Esophagus muscularis mucosa (tissue), 4 donors: ENCODE data around the gene C1QTNF7. TPM values are rescaled to one million over a fixed set of nuclear protein-coding genes. Genes with fewer than 3 reads are reported as not detected.
A peak's percentile ranks its signal among the peaks of the same experiment; 100 is the strongest.

Experiments
- DNase-seq: peaks from one replicate; pipeline ENCODE4 v3.0.0-alpha.2; 2017; ENCODE audit errors: extremely low spot score
- H3K27ac ChIP-seq, 4 donors: fragments of 200-600 bp; sonication (generic); replicated peaks in 1 of 4; 1 replicate in 3 of 4; 2 replicates in 1 of 4; pipeline ENCODE4 v1.5.1; 2016 to 2019; ENCODE audit warnings: mild to moderate bottlenecking in 1 of 4
- H3K27me3 ChIP-seq, 4 donors: fragments of 200-600 bp; sonication (generic); one replicate each; pipeline versions ENCODE4 v1.5.1 to v1.6.0; 2016 to 2019
- H3K36me3 ChIP-seq, 4 donors: fragments of 200-600 bp; sonication (generic); one replicate each; pipeline ENCODE4 v1.5.1; 2016 to 2019
- H3K4me1 ChIP-seq, 4 donors: fragments of 200-600 bp; sonication (generic); one replicate each; pipeline ENCODE4 v1.5.1; 2016 to 2019
- H3K4me3 ChIP-seq, 4 donors: fragments of 200-600 bp; sonication (generic); 1 replicate in 2 of 4; 2 replicates in 2 of 4; pipeline ENCODE4 v1.5.1; 2016 to 2019; ENCODE audit warnings: mild to moderate bottlenecking in 4 of 4, moderate library complexity in 1 of 4
- H3K9me3 ChIP-seq, 4 donors: fragments of 200-600 bp; sonication (generic); 1 replicate in 3 of 4; 2 replicates in 1 of 4; pipeline ENCODE4 v1.5.1; 2016 to 2019
- EP300 ChIP-seq: sonication (generic); formaldehyde crosslinking; IDR thresholded peaks from one replicate; pipeline ENCODE4 v1.6.1; 2017; ENCODE audit warnings: antibody characterized with exemption
- POLR2A ChIP-seq: fragments of 450-650 bp; IDR thresholded peaks from one replicate; pipeline ENCODE4 v1.6.1; 2017; ENCODE audit warnings: antibody characterized with exemption, moderate library complexity, mild to moderate bottlenecking, low read depth
- POLR2AphosphoS5 ChIP-seq, 2 donors: sonication (generic); formaldehyde crosslinking; IDR thresholded peaks; one replicate each; pipeline ENCODE4 v1.6.1; 2017; ENCODE audit warnings: antibody characterized with exemption in 2 of 2
- WGBS: methylation state at CpG from one replicate; pipeline ENCODE4 v1.1.5; 2018; 5-methylcytosine and 5-hydroxymethylcytosine counted together
- intact Hi-C: fragments of 100-400 bp; cut with DNase I; formaldehyde crosslinking; loops from one replicate; pipeline ENCODE4 v1.15.1; 2023
- total RNA-seq, 4 donors: library from RNA; depleted of rRNA; stranded (reverse); fragments of >200 nt; gene quantifications; one replicate each; pipeline versions ENCODE4 v1.1.0 to v1.2.1, GENCODE V29; 2016
- TF ChIP-seq, protein P1 (sequence below), 3 experiments: fragments of 200-600 bp in 2 of 3; fragments of 450-650 bp in 1 of 3; sonication (generic) in 2 of 3; IDR thresholded peaks; one replicate each; pipeline ENCODE4 v1.5.1; 2017 to 2019; ENCODE audit warnings: antibody characterized with exemption in 3 of 3, mild to moderate bottlenecking in 2 of 3, moderate library complexity in 1 of 3

Gene C1QTNF7
- total RNA-seq, 4 donors from 2014 or later = 15.7 to 41.9 (median 26.0) TPM

DNA sequence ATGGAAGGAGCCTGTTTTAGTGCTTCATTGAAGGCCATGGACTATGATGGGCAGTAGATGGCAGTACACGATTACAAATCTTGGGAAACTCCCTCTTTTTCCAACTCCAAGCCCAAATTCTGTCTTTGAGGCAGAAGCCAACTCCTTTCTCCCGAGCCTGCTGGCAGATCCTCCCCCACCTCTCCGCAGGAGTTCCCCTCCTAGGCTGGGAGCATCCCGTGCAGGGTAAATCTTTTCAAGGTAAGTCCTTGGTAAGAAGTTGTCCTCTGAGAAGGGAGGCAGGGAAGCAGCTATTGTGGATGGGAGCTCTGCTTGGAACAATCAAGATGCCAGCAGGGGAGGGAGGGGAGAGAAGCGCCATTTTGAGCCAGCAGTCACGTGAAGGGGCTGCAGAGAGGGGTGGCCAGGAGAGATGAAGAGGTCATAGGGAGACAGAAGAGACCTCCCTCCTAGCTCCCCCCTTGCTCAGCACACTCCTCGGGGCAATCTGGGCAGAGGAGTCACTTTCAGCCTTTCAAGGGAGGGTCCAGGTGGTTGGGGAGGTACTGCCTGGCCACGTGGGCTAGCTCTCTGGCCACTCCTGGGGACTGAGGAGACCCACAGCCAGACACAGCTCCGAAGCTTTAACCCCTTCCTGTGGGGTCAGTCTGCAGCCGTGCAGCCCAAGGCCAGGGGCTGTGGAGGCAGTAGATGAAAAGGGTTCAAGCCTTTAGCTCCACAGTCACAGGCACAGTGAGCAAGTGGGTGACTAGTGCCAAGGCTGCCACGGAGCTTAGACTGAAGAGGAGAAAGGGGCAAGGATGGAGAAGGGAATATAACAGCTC is 51.5 kb downstream of the C1QTNF7 start:
- TF ChIP-seq POLR2AphosphoS5 (IDR thresholded peaks at IDR 0.05) = peak in 1 of 2 donors; percentile 40
- TF ChIP-seq, protein P1, sequence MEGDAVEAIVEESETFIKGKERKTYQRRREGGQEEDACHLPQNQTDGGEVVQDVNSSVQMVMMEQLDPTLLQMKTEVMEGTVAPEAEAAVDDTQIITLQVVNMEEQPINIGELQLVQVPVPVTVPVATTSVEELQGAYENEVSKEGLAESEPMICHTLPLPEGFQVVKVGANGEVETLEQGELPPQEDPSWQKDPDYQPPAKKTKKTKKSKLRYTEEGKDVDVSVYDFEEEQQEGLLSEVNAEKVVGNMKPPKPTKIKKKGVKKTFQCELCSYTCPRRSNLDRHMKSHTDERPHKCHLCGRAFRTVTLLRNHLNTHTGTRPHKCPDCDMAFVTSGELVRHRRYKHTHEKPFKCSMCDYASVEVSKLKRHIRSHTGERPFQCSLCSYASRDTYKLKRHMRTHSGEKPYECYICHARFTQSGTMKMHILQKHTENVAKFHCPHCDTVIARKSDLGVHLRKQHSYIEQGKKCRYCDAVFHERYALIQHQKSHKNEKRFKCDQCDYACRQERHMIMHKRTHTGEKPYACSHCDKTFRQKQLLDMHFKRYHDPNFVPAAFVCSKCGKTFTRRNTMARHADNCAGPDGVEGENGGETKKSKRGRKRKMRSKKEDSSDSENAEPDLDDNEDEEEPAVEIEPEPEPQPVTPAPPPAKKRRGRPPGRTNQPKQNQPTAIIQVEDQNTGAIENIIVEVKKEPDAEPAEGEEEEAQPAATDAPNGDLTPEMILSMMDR (IDR thresholded peaks at IDR 0.05) = peak; percentile 66 to 70 (median 67)
- TF ChIP-seq POLR2A = no peak
- Histone ChIP-seq H3K4me3 (peak overlapping the region; percentile 47 to 58 (median 50)), H3K9me3 (no peaks in the 10 kb centered on the region), H3K36me3 (peaks cover 0 to 38% (median 17%) of the 10 kb centered on the region in 4 donors), H3K27ac (peak overlapping the region; percentile 72 to 81 (median 78)), H3K27me3 (no peaks in the 10 kb centered on the region), H3K4me1 (peaks cover 5 to 36% (median 26%) of the 10 kb centered on the region in 4 donors)
- no peak for DNase-seq
- intact Hi-C loops = loop anchor here (2.0 to 10.0 kb wide), 2 partner anchors 172 to 726 kb away; no protein-coding TSS in a partner anchor
- 22% methylated on average over 9 of the region's 11 CpGs for WGBS

DNA sequence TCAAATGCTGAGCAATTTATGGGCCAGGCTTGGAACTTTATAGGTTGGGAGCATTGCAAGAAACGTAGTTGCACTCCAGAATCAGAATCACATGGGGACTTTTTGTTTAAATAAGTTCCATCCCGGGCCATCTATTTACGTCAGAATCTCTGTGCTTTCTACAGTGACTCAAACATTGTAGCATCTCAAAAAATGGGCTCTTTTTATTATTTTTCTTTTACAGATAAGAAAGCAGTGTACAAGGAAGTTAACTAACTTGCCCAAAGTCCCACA is 52.0 kb downstream of the C1QTNF7 start:
- Histone ChIP-seq H3K27ac (peak overlapping the region; percentile 72 to 81 (median 78)), H3K27me3 (no peaks in the 10 kb centered on the region), H3K9me3 (no peaks in the 10 kb centered on the region), H3K36me3 (peaks cover 0 to 38% (median 17%) of the 10 kb centered on the region in 4 donors), H3K4me1 (peaks cover 5 to 36% (median 26%) of the 10 kb centered on the region in 4 donors), H3K4me3 (peak overlapping the region; percentile 47 to 58 (median 50))
- intact Hi-C loops = loop anchor here (2.0 to 10.0 kb wide), 2 partner anchors 171 to 725 kb away; no protein-coding TSS in a partner anchor
- 25% methylated on average over 3 of the region's 3 CpGs for WGBS
- TF ChIP-seq POLR2AphosphoS5 (IDR thresholded peaks at IDR 0.05) = no peak
- TF ChIP-seq POLR2A = no peak
- TF ChIP-seq EP300 = no peak
- TF ChIP-seq, protein P1 (IDR thresholded peaks at IDR 0.05) = no peak
- DNase-seq = no peak

DNA sequence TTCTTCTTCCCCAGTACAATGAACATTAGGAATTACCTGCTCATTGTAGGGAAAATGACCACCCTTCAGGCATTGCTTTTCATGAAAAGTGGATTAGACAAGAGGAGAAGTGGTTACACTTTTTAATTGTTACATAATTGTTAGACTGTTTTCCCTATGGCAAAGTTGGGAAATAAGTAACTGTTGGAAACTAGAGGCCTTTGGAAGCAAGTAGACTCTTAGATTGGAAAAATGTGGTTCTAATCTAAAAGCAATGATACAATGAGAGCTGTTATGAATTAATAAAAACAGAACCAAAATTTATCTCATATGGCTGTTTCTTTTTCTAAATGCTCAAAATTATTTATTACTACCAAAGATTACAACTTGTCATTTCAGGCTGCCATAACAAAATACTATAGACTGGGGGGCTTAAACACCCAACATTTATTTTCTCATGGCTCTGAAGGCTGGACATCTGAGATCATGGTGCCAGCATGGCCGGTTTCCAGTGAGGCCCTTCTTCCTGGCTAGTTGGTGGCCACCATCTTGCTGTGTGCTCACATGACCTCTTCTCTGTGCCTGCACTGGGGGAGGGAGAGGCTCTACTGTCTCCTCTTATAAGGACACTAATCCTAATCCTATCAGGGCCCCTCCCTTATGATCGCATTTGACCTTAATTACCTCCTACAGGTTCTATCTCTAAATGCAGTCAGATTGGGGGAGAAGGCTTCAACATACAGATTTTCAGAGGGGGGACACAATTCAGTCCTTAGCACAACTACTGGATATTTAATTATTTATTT is 54.3 kb downstream of the C1QTNF7 start:
- WGBS = 92% methylated on average over 2 of the region's 2 CpGs
- peak overlapping the region in 1 of 4 donors; percentile 1 for H3K27ac ChIP-seq
- intact Hi-C loops = no loop called here

DNA sequence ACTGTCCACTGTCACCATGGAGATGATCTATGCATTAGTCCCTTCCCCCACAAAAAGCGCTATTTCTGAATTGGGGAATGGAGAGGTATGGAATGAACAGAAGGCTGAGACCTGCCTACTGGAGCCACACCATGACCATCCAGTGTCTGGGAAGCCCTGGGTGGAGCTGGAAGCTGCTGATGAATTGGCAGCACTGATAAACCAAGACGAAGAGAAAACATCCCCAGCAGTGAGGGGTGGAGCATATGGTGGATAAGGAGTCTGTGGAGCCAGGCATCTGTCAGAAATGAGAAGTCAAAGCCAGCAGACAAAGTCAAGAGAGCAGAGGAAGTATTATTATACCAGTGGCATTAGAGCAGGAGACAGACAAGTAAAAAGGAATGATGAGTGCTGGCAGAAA is 55.0 kb downstream of the C1QTNF7 start:
- TF ChIP-seq POLR2AphosphoS5 (IDR thresholded peaks at IDR 0.05) = no peak
- no peak for TF ChIP-seq POLR2A
- TF ChIP-seq, protein P1 (IDR thresholded peaks at IDR 0.05) = no peak
- no peak for TF ChIP-seq EP300
- no peak for DNase-seq
- intact Hi-C loops = no loop called here
- peaks cover 0 to 28% (median 10%) of the 10 kb centered on the region in 4 donors for H3K36me3 ChIP-seq
- H3K4me1 ChIP-seq = peaks cover 5 to 36% (median 26%) of the 10 kb centered on the region in 4 donors
- no peak overlapping the region for H3K4me3 ChIP-seq
- H3K27ac ChIP-seq = no peak overlapping the region
- peaks cover 0 to 16% (median 5%) of the 10 kb centered on the region in 4 donors for H3K9me3 ChIP-seq
- no peaks in the 10 kb centered on the region for H3K27me3 ChIP-seq
- 71% methylated on average over 2 of the region's 2 CpGs for WGBS

More for the DNA sequence above, 54.3 kb downstream of the C1QTNF7 start:
- peaks cover 0 to 10% (median 1%) of the 10 kb centered on the region in 4 donors for H3K9me3 ChIP-seq
- no peak overlapping the region for H3K4me3 ChIP-seq
- TF ChIP-seq POLR2AphosphoS5 (IDR thresholded peaks at IDR 0.05) (no peak), POLR2A (no peak), EP300 (no peak)
- TF ChIP-seq, protein P1 (IDR thresholded peaks at IDR 0.05) = no peak
- peaks cover 0 to 35% (median 10%) of the 10 kb centered on the region in 4 donors for H3K36me3 ChIP-seq
- peaks cover 5 to 36% (median 26%) of the 10 kb centered on the region in 4 donors for H3K4me1 ChIP-seq
- no peak for DNase-seq
- H3K27me3 ChIP-seq = no peaks in the 10 kb centered on the region
